Left cardiac atrium (tissue), 4 donors: ENCODE data around the gene LYRM2. TPM values are rescaled to one million over a fixed set of nuclear protein-coding genes. Genes with fewer than 3 reads are reported as not detected.
A peak's percentile ranks its signal among the peaks of the same experiment; 100 is the strongest.

Experiments used
- ATAC-seq, 2 donors: fragments of 200-7000 bp; cut with Tn5 transposase; one replicate each; pipeline ENCODE4 v1.9.1; 2020; ENCODE audit warnings: mild to moderate bottlenecking in 2 of 2, moderate library complexity in 2 of 2
- DNase-seq: peaks from one replicate; pipeline ENCODE4 v3.0.0-alpha.2; 2020
- intact Hi-C, 2 donors: fragments of 100-400 bp; cut with DNase I; formaldehyde crosslinking; loops; one replicate each; pipeline versions ENCODE4 v1.14.1 to v1.15.1; 2022 to 2023
- total RNA-seq, 2 donors: library from RNA; stranded (reverse); fragmentation: NEBNext Ultra II Directional; extraction: Animal tissue kit (Norgen Biotek cat#: 25700); gene quantifications; one replicate each; pipeline ENCODE4 v1.2.1, GENCODE V29; 2021
- donor health status: DM: no; HTN: yes; CAD: no.
- donor health status: DM: no; HTN: yes; CAD: no; lungs with severe emphysema.
- donor health status: DM: yes; HTN: yes; CAD: no.
- donor health status: Dilated cardiomyopathy.

Gene LYRM2
- total RNA-seq, 2 donors from 2014 or later, result 27.9 to 36.7 TPM

DNA sequence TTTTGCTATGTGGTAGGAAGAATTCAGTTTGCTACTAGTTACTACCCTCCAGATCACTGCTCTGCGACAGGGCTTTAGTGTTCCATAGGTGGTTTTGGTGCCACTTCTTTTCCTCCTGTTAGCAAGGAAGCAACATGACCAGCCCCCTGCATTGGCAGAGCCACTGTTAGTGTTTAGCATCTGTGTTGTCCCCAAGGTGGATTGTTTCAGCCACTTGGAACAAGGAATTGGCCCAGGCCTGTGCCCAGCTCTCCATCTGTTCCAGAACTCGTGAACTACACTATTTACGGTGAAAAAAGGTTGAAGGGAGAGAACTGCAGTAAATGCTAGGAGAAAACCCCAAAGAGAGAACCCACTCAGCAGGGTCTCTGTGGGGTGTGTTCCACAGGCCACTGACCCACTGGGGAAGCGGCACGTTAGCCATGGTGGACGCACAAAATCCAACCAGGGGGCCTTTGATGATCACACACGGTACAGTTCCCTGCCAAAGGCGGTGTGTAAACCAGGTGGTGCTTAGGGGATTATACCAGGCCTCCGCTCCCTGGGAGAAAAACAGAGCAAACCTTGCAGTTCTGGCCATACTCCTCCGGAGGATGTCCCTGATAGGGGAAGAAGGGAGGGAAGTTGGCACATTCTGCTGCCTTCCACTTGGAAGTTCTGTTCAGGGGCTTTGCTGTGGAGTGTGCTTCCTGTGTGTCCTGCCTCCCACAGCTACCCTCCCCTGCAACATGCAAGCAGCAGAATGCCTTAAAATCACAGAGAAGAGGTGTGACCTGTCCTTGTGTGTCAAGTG, 72.3 kb downstream of the LYRM2 start:
- ATAC-seq (no peak), DNase-seq (no peak)
- intact Hi-C loops, result no loop called here

DNA sequence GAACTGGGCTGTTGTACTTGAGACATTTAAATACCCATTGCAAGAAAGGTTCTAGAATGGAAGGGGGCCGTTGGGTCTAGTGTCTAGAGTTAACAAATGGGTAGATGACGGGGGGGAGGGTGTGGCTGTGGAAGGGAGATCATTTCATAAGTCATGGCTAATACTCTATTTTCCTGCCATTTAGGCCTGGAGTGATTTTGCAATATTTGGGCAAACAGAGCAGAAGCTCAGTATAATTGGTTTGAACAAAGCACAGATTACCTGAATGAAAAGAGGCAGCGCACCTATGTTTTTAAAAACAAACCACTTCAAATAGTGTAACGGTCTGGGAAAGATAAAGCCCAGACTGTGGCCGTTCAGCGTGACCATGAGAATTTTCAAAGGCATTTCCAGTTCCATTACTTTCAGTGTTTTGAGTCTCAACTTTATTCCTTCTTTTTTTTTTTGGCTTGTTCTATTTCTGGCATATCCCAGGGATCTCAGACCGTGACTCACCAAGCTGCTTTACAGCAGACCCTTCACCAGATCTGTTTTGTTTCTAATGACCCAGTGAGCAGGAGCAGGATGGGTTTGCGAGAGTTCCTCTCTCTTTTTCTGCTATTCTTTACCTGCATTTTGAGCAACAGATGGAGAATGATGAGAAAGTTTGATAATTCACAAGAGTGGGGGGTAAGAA, 73.7 kb downstream of the LYRM2 start:
- intact Hi-C loops, result no loop called here
- DNase-seq, result no peak
- peak; percentile 27 to 72 for ATAC-seq

DNA sequence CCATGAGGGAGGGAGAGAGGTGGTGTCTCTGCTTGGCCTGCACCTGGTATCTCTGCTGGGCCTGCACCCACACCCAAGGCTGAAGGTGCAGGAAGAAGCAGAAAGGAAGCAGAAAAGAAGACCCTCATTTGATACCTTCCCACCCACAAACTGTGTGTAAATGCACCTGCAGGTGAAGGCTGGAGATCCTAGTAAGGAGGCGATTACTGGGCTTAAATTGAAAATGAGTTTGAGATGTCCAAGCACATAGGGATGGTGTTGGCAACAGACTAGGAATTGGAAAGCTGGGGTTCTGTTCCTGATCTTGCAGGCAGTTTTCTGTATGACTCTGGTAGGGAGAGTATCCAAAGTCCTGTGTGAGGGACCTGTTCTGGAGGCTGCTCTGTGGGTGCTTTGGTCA, 74.7 kb downstream of the LYRM2 start:
- ATAC-seq, result no peak
- intact Hi-C loops, result no loop called here
- DNase-seq, result no peak

DNA sequence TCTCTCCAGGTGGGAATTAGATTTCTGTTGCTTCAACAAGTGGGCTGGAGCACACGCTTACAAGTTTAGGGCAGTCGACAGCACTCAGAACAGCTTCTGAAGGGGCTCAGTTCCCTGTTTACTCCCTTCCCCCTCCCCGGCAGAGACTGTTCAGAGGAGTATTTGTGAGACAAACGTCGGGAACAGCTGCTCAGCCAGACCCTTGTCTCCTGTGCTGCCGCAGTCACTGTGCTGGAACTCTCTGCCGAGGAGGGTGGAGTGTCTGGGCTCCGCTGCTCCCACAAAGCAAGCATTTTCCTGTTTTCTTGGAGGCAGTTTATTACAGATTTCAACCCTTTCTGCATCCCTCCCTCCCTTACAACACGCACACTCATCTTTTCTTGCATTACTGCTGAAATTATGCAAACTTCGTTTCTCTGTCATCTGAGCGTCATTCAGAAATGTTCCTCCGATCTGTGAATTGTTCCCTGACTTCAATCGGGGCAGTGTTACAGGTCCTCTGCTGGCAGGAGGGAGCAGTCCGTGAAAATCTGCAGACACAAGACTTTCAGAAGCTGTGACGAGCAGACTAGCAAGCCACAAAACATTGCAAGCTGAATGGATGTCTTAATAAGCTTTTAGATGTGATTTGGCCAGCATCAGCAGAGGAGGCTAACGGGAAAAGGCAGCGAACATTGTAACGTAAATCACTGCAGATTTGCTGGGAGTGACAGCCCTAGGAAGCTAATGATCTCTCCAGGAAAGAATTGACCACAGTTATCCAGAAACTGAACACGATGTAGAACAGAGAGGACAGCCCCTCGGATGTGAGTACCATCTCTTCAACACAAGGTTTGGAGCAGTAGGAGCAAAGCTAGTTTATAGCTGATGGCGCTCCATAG, 76.2 kb downstream of the LYRM2 start:
- ATAC-seq (peak; percentile 21 to 71), DNase-seq (no peak)
- intact Hi-C loops, result no loop called here

DNA sequence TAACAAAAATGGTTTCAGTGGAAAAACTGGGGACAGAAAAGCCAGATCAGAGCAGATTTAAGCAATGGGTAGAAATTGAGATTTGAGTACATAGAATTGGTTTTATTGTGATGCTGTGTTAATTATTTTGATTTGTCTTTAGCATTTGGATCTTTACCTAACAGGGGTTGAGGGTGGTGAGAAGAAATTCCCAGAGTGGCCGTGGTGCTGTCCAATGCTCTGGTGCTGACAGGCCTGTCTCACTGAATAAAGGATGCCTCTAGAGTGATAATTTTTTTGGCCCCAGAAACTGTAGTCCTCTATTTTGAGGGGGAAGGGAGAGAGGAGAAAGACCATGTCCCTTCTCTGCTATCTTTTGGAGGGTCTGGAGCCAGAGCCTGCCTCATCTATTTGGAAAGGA, 79.1 kb downstream of the LYRM2 start:
- no peak for ATAC-seq
- DNase-seq, result no peak
- intact Hi-C loops, result no loop called here

DNA sequence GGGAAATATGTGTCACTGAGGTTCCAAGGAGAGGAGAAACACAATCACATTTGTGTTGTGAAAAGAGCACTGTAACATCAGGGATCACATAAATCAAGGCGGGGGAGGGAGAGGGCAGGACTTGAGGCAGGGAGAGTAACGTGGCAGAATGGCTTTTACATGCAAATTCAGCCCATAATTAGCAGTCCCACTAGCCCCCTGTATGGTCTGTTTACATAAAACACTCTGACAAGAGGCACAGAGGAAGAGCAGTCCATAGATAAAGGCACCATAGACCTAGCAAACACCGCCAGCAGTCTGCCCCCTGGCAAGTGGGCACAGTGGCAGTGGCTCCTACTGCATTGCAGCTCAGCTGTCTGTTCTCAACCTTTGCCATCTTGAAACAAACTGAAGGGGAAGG, 82.7 kb downstream of the LYRM2 start:
- DNase-seq (no peak), ATAC-seq (no peak)
- intact Hi-C loops, result no loop called here

DNA sequence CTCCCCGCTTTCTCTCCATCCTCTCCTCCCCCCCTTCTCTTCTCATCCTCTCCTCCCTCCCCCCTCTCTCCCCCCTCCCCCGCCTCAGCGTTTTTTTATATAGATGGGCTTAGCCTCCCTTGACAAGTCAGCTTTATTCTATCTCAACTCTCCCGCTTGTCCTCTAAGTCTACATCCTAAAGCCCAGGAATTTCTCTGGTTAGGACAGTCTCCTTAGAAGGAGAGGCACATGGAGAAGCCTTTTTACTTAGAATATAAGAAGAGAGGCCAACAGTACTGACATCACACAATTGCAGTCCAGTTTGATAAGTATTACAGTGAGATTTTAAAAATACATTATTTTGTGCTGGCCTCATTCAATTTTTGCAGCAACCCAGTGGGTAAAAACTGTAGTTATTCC, 83.5 kb downstream of the LYRM2 start:
- intact Hi-C loops, result no loop called here
- DNase-seq (no peak), ATAC-seq (no peak)

DNA sequence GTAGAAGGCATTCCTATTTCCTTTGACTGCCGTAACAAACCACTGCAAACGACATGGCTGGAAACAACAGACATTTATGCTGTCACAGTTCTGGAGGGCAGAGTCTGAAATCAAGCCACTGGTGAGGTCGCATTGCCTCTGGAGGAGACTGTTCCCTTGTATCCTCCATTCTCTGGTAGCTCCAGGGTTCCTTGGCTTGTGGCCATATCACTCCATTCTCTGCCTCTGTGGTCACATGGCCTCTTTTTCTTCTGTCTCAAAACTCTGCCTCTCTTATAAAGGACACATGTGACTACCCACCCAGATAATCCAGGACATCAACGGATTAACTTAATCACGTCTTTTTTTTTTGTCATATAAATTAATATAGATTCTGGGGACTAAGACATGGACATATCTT, 84.4 kb downstream of the LYRM2 start:
- intact Hi-C loops, result no loop called here
- no peak for DNase-seq
- ATAC-seq, result no peak

DNA sequence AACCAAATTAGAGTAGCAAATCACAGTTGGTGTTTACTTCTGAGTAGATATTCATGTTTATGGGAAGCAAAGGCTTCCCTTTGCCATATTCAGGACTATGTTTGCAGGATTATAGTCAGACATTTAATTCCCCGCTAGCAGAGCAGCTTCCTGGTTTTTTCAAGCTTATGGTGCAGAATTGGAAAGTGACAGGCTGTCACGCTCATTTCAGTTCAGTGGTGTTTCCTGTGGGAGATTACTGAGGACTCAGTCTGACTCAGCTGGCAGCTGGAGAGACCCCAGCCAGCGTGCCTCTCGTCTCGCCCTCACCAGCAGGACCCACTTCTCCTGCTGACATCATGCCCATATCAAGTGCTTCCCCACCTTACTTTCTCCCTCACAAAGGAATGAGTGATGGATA, 85.1 kb downstream of the LYRM2 start:
- ATAC-seq, result no peak
- intact Hi-C loops, result no loop called here

DNA sequence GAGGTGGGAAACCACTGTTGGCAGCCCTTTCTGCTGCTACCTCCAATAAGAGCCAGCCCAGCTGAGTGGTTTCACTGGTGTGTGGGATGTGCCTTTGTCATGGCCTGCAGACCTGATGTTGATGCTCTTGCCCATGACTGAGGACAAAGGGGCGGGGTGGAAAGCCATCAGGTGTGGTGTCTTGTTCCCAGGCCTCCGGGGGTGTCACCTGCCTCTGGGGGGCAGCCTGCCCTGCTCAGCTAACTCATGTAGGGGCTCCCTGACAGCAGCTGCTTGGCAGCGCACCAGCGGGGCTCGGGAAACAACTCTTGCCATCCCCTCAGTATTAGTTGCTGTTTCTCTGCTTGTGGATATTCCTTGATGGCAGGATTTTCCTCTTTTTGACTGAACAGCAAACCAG, 91.3 kb downstream of the LYRM2 start:
- no peak for DNase-seq
- intact Hi-C loops, result no loop called here
- ATAC-seq, result no peak

More for the DNA sequence above, 85.1 kb downstream of the LYRM2 start:
- DNase-seq, result no peak

DNA sequence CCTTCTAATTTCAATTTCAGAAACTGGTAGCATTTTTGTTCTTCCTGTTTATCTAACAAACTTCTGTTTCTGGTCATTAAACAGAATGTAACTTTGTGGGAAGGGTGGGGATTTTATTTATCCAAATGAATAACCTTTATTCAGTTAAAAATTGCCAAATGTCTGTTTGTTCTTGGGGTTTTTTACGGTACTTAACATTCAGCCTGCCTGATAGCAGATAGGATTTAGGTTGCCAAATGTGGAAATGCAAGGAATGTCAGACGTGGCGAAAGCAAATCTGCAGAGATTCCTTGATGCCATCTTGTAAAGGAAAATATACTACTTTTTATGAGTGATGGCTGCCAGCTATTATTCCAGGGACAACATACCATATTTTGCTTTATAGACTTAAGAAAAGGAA, 95.7 kb downstream of the LYRM2 start:
- intact Hi-C loops, result no loop called here
- DNase-seq (no peak), ATAC-seq (no peak)

DNA sequence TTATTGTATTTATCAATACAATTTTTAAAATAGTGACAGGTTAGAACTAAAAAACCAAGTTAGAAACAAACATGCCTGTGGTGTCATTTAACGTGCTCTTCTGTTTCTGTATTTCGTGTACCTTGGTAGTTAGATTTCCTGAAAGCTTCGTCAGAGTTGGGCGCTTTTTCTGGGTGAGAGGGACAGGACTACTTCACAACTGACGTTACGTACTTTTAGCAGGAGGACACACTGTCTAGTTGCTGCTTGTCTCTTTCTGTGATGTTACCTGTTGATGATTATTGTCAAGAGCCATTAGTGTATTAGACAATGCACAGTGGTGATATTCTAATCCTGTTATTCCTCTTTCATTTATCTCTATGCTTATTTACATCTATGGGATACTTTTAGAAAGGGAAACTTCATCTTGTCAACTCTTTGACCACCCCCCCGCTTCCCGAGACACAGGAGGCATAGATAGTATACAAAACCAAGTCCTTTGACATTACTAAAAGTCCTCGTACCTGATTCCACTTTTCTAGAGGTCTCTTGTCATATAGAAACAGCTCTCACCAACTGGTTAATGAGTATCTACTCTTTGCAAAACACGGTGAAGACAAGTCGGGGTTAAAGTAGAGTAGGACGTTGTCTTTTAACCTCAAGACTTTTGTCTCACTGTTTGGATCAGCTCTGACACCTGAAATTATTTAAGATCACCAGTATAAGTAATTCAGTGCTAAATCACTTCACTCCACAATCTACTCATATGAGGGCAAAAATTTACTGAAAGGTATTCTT, 96.3 kb downstream of the LYRM2 start:
- ATAC-seq (no peak), DNase-seq (no peak)
- intact Hi-C loops, result no loop called here

DNA sequence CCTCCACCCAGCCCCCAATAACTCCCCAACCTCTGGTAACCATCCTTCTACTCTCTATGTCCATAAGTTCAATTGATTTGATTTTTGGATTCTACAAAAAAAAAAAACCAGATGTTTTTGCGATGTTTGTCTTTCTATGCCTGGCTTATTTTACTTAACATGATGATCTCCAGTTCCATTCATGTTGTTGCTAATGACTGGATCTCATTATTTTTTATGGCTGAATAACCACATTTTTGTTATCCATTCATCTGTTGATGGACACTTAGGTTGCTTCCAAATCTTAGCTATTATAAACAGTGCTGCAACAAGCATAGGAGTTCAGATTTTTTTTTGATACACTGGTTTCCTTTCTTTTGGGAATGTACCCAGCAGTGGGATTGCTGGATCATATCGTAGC, 98.8 kb downstream of the LYRM2 start:
- no peak for DNase-seq
- no peak for ATAC-seq
- intact Hi-C loops, result no loop called here

DNA sequence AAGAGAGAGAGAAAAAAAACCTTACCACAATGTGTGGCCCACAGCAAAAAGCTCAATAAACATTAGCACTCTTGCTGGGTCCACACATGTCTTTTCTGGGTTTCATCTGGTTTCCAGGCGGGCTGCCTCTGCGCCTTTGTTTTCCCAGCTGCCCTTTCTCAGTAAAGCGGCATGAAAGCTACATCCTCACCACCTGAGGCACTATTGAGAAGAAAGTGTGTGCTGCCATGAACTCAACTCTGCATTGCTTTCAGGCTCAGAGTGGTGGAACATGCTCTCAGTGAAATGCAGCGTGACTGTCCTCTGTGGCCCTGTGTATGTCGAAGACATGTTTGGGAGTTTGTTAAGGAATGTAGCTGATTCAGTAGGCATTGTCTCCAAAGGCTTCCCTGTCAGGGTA, 102.3 kb downstream of the LYRM2 start:
- ATAC-seq (no peak), DNase-seq (no peak)
- intact Hi-C loops, result no loop called here

DNA sequence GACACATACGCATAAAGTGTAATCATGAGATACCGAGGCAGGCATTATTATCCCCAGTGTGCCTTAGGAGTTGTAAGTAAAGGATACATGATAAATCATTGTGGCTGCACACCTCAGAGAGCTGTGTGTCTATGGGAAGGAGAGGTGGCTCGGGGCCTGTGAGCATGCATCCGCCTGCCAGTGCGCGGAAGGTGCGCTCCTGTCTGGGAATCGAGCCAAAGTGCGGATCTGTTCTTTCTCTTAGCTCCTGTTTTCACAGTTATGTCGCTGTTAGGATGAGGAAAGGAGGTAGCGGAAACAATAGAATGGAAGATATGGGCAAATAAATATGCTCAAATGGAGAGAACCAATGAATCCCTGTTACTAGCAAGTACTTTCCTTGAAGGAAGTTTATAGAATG, 107.6 kb downstream of the LYRM2 start:
- intact Hi-C loops, result no loop called here

DNA sequence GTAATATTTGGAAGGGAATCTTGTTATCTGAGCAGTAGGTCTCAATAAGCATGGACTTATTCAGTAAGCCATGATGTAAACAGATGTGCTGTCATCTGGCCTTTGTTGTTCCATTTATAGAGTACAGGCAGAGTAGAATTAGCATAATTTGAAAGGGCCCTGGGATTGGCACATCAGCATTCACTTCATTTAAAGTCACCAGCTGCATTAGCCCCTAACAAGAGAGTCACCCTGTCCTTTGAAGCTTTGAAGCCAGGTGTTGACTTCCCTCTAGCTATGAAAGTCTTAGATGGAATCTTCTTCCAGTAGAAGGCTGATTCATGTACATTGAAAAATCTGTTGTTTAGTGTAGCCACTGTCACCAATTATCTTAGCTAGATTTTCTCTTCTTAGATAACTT, 109.7 kb downstream of the LYRM2 start:
- ATAC-seq (no peak), DNase-seq (no peak)
- intact Hi-C loops, result no loop called here

More for the DNA sequence above, 107.6 kb downstream of the LYRM2 start:
- peak; percentile 30 for DNase-seq
- ATAC-seq, result no peak

DNA sequence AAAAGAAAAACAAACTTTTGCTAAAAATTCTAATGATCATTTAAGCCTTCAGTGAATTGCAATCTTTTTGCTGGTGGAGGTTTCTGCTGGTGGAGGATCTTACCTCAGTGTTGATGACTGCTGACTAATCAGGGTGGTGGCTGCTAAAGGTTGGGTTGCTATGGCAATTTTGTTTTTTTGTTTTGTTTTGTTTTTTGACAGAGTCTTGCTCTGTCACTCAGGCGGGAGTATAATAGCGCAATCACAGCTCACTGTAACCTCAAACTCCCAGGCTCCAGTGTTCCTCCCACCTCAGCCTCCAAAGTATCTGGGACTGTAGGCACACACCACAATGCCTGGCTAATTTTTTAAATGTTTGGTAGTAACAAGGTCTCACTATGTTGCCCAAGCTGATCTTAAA, 110.9 kb downstream of the LYRM2 start:
- ATAC-seq (peak in 1 of 2 donors; percentile 77), DNase-seq (no peak)
- intact Hi-C loops, result no loop called here

DNA sequence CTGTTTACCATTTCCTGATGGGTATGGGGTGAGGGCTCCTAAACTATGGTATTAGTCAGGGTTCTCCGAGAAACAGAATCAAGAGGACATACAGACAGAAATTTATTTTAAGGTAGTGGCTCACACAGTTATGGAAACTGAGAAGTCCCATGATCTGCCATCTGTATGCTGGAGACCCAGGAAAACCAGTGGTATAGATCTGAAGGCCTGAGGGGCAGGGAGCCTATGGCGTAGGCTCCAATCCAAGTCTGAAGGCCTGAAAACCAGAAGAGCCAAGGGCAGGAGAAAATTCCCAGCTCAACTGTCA, 112.0 kb downstream of the LYRM2 start:
- intact Hi-C loops, result no loop called here
- ATAC-seq (no peak), DNase-seq (no peak)

DNA sequence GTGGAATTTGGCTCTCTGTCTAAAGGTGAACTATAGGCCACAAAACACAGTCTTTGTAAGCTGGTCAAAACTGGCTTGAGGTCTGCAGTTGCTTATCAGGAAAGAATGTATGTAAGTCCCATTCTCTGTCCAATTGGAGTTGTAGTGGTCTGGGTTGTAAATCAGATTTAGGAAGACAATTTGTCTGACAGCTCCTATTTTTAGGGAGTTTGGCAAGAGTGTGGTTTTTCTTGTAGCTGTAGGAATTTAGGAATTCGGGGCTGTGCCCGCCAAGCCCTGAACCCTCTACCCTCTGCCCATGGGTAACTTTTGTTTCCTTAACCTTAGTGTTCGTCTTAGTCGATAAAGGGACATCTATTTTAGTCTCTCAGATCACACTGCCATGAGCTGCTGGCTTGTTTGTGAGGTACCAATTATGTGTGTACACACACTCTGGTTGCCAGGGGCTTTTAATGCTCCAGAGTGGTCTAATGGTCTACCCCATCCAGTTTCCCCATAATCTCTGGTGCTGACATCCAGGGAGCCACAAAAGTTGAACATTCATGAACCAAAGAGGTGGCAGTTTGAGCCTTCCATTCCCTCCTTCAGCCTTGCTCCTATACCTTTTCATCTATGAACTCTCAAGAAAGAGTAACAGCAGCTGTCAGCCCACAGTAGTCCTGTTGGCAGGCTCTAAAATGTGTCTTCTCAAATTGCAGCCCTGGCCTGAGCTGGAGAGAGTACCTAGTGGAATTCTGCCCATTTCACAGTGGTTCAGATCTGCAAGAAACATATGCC, 112.6 kb downstream of the LYRM2 start:
- no peak for DNase-seq
- intact Hi-C loops, result no loop called here
- no peak for ATAC-seq
